ENCODE results near the gene AUP1.

DNA sequence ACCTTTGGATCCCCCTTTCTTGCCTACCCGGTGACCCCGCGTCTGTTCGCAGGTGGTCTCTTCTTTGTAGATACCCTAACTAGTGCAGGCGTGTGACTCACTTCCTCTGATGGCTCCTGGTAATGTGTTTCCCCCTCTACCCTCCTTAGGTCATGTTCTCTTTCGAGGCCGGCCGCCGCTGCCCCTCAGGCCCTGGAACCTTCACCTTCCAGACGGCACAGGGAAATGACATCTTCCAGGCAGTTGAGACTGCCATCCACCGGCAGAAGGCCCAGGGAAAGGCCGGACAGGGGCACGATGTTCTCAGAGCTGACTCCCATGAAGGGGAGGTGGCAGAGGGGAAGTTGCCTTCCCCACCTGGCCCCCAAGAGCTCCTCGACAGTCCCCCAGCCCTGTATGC, 26.7 kb upstream of the AUP1 start:
- TF ChIP-seq, protein P1, sequence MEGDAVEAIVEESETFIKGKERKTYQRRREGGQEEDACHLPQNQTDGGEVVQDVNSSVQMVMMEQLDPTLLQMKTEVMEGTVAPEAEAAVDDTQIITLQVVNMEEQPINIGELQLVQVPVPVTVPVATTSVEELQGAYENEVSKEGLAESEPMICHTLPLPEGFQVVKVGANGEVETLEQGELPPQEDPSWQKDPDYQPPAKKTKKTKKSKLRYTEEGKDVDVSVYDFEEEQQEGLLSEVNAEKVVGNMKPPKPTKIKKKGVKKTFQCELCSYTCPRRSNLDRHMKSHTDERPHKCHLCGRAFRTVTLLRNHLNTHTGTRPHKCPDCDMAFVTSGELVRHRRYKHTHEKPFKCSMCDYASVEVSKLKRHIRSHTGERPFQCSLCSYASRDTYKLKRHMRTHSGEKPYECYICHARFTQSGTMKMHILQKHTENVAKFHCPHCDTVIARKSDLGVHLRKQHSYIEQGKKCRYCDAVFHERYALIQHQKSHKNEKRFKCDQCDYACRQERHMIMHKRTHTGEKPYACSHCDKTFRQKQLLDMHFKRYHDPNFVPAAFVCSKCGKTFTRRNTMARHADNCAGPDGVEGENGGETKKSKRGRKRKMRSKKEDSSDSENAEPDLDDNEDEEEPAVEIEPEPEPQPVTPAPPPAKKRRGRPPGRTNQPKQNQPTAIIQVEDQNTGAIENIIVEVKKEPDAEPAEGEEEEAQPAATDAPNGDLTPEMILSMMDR (IDR thresholded peaks at IDR 0.05) = no peak
- no peak for TF ChIP-seq POLR2AphosphoS5 (IDR thresholded peaks at IDR 0.05)
- no peak for TF ChIP-seq POLR2A (IDR thresholded peaks at IDR 0.05)
